Brain pericyte (primary cell): Measurements from ENCODE around the gene SLAMF9.

Experiments
- DNase-seq: peaks from one replicate; pipeline ENCODE4 v3.0.0-alpha.2; 2012; ENCODE audit warnings: low read depth, low spot score

Gene SLAMF9

DNA sequence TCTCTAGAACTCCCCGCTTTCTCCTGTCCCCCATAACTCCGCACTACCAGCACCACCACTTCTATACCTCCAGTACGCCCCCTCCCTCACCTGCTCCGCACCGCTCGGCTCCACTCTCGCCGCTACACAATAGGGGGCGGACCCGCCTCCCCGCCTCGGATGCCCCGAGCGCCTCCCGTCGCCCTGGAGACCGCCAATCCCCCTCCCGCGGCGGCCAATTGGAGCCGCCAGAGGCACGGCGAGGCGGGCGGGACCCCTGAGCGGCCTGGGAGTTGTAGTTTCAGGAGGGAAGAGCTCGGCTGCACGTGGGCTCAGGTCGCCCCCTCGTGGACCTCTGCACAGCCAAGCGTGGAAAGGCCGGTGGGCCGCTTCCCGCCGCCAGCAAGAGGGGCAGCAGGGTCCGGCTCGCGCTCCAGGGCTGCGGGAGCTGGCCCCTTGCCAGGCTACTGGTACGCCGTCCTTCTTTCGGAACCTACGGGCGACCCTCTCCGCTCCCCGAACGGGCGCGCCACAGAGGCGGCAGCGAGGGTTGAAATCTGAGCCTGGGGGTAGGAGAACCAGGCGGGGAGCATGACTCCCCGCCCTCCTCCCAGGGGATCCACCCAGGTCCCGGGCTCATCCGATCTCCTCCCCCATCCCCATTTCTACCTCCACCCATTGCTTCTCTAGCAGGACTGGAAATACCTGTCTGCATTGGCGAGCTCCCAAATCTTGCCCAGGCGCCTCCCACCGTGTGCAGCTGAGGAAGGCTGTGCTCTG, 8.4 kb downstream of the SLAMF9 start, which contains the start of gene IGSF9:
Gene IGSF9, minus strand, starts transcription at position 131 of the 759 bp plus-strand sequence. CDS start 2,159 bp downstream, outside the sequence.
- no peak for DNase-seq

DNA sequence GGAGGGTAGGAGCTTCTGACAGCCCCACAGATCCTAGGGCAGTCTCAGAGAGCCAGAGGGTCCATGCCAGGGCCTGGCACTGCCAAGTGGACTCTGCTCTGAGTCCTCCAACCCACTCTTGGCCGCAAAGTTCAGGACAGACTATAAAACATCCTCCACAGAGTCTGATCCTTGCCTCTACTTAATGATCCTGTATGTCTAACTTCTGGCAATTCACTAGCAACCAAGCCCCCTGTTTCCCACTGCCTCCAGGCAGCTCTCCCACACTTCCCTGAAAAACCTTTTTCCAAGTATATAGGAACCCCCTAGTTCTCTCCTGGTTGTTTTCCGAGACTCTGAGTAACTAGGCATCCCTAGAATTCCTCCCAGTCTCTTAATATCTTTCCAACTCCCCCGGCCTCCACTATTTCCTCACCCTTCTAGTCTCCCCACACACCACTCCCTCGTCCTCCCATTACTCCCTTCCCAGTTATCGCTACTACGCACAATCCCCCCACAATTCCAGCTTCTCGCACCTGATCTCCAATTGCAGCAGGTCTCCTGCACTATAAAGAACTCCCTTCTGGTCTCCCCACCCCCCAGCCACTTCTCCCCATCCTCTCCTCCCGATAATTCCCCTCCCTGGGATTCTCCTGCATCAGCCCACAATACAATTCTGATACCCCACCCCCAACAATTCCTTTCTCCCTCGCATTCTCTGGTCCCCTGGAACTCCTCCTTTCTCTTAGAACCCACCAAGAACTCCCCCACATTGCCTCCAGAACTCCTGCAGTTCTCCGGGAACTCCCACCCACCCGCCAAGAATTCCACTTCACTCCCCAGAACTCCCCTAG, 9.2 kb downstream of the SLAMF9 start:
- DNase-seq = no peak

DNA sequence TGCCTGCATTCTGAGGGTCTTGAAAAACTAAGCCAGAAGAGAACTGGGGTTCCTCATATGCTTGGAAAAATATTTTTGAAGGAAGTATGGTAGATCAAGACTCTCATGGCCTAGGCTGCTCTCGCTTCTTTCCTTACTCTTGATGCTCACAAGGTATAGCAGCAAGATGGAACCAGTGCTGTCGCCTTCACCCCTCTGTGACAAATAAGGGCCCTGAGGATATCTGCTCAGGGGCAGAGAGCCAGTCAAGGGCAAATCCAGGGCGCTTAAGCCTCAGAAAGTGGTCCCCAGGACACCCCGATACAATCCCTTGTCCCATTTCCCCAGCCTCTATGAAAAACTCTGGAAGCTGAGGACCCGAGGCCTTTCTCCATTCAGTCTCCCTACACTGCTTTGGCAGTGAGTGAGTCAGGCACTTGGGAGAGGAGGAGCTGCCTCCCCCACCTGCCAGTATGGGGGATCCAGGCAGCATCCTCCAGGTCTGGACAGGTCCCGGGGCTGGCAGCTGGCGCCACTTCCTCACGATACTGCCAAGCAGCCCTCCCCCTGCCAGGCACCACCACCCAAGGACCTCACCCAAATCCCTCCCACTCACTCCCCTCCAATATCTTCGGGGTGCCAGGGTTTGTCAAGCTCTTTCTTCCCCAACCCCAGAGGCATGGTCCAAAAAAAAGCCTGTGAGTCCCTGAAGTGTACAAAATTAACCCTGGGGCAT, 10.0 kb downstream of the SLAMF9 start:
- DNase-seq = no peak

DNA sequence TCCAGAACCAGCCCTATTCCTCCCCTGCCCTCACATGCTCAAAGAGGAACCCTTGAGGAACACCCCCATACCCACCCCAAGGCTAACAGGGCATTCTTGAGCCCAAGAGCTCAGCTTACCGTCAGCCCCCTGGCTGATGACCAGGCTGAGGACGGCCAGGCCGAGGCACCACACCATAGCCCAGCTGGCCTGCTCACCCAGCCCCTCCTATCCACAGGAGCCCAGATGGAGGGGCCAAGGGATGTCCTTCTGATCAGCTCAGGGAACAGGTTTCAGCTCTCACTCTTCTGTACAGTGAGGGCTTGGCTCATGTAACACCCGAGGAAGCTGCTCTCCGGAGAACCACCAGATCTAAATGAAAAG, 10.8 kb downstream of the SLAMF9 start:
- no peak for DNase-seq

DNA sequence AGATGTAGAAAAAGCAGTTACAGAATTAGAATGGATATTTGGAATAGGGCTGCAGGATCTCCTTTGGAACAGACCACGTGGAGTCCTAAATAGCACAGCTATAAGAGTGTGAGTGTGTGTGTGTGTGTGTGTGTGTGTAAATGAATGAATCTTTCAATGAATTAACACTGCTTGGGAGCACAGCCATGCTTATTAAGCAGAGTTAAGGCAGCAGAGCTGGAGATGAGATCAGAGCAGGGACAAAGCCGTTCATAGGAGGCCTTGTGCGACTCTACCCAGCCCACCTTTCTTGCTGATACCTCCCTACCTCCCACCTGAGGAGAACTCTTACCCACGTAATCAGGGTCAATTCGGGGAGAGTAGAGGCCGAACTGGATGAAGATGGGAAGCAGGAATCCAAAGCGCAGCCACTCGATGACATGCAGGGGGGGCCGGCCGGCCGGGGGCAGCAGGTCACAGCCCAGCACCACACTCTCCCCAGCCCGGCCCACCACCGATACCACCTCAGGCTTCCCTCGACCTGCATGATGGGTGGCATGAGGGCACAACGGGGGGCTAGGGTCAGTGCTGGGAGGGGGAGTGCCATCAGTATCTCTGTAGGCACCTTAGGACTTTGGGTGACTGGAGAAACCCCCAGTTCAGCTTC, 11.3 kb downstream of the SLAMF9 start:
- DNase-seq = no peak

DNA sequence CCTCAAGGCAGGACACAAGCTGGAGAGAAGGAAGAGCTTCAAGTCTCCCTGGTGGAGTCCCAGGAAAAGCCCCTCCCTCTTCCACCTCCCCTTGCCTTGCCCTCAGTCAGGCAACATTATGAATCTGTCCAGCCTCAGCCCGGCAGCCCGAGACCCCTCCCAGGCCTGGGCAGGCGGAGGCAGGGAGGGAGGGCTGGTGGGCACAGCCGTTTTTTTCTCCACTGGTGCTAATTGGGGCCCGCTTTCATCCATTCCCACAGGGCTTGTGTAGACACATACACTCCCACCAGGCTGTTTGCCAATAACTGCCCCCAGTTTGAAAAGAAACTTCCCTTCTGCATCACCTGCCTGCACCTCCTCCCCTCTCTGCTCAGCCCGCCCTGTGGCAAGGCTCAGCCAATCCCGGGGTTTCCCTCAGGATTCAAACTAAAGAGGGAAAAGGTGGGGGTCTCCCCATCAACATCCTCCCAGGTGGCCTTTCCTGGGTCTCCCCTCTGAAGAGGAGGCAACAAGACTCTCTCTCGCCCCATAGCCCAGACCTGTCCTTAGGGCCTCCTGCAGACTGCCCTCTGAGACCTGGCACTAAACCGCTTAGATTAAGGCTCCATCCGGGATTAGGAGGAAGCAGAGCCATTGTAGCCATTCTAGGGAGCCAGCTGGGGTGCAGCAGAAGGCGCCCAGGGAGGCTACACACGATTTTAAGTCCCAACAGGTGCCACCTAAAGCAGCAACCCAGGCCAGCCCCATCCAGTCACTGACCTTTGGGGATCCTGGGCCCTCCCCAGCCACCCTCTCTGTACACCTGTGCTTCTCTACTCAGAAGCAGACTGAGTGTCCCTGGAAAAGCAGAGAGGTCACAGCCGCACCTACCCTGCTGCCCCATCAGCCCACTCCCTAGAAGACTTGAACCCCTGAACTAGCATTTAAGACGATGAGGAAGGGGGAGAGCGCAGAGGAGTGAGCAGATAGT, 12.2 kb downstream of the SLAMF9 start:
- no peak for DNase-seq

DNA sequence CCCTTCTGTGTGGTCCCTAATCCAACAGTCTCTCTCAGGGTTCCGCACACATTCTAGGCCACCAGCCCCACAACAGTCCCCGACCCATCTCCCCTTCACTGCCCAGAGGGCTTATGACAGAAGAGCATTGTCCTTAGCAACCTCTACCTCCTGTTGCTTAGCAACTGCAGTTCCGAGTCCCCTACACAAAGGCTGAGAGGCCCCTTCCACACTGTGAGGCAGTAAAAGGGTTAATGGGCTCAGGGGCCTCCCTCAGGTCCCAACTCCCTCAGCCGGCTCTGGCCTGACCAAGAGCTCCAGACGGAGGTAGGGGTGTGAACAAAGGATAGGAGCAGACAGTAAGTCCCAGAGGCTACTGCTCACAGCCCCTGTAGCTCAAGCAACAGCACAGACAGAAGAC, 12.9 kb downstream of the SLAMF9 start:
- no peak for DNase-seq

DNA sequence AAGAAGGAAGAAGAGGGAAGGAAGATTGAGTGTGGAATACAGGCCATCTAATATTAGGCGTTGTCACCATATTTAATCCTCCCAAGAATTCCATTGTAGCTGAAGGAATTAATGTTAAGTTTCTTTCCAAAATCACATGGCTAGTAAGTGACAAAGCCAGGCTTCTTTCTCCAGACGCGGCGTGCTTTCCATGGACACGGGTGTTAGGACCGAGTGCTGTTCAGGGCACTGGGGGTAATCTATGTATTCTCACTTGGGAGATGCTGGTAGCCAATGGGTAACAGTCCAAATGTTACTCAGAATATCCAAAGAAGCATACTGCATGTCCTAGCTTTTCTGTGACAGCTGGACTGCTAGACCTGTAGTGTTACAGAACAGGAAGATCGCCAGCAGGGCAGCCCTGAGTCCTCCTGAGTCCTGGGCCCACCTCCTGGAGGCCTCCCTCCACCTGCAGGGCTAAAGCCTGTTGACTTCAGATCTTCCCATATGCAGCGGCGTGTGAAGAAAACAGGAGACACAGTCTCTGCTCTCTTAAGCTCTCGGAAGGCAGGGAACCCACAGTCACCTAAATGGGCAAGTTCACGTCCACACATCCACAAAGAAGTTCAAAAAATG, 13.9 kb downstream of the SLAMF9 start:
- no peak for DNase-seq

DNA sequence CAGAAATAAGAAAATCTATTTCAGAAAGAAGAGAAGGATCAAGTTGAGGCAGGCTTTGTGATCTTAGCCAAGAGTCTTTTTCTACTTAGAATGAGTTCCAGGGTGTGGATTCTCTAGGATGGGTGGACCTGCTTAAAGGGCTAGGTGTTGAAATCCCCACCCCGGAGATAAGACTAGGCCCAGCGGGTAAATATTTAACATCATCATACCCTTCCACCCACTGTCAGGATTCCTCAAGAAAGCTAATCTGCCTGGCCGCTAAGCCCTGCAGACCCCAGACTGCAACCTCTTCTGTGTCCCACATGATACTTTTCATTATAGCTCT, 14.4 kb downstream of the SLAMF9 start:
- DNase-seq = no peak

DNA sequence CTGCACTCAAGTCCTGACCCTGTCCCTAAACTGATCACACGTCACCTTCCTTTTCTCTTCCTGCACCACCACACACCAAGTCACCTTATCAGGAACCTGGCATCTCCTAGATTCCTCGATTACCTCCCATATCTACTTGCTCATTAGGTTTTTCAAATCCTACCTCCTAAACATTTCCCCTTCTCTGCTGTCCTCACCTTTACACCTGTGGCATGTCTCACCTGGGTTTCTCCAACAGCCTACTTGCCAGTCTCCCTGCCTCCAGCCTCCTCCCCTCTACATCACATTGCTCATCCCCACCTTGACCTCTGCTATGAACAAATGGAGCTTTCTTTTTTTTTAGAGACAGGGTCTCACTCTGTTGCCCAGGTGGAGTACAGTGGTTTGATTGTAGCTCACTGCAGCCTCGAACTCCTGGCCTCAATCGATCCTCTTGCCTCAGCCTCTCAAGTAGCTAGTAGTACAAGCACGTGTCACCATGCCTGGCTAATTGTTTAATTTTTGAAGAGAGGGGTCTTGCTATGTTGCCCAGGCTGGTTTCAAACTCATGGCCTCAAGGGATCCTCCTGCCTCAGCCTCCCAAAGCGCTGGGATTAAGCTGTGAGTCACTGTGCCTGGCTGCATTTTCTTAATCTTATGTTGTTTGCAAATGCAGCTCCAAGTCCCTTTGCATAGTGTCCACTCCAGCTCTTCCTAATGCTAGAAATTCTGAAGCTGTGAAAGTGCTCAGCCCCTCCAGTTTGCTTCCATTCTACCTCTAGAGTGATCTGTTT, 14.9 kb downstream of the SLAMF9 start:
- DNase-seq = no peak

DNA sequence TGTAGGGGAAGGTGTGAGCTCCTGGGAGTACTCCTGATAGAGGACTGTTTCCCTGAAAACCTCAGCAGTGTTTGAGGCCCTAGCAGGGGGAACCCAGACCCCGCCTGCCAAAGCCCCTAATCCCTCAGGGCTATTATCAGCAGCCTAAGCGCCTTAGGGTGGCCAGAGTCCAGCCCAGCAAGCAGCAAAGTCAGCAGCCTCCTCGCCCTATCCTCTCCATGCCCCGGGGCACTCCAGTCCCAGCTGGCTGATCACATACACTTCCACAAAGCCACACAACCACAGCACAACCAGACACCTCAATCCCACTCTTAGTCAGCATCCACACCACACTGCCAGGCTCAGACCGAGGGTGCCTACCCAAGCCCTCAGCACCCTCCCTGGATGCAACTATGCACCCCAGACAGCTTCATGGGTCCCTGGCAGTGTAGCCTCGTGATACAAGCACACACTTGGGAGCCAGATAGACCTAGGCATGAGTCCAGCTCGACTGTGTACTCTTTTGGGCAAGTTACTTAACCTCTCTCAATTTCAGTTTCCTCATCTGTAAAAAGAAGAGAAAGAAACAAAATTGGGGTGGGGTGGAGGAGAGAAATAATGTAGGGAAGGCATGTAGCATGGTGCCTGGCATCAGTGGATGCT, 15.7 kb downstream of the SLAMF9 start:
- no peak for DNase-seq

DNA sequence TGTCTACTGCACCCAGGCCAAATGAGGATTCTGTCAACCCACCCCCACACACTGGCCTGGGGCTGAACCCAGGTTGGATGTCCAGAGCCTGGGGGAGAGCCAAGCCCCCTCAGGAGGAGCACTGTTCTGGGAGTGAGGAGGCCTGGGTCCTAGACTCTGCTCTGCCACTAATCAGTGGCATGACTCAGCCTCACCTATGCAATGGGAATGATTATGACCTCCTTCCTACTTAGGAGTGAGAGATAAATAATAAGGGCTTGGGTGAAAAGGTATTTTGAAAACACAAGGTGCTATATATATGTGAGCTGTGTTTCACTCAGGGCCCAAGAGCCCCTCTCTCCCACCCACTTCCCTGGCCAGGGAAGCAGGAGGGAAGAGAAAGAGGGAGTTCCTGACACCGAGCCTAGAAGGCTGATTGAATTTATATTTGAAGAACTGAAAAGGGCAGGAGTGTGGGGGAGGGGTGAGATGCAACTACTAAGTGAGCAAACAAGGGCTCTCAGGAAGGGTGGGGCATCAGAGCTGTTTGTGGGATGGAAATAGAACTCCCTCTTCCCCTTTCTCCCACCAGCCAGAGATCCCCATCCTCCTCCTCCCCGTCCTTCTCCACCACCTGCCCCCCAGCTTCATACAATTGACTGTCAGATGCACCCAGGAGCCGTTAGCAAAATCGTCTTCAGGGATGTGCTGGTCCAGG, 16.8 kb downstream of the SLAMF9 start:
- no peak for DNase-seq

DNA sequence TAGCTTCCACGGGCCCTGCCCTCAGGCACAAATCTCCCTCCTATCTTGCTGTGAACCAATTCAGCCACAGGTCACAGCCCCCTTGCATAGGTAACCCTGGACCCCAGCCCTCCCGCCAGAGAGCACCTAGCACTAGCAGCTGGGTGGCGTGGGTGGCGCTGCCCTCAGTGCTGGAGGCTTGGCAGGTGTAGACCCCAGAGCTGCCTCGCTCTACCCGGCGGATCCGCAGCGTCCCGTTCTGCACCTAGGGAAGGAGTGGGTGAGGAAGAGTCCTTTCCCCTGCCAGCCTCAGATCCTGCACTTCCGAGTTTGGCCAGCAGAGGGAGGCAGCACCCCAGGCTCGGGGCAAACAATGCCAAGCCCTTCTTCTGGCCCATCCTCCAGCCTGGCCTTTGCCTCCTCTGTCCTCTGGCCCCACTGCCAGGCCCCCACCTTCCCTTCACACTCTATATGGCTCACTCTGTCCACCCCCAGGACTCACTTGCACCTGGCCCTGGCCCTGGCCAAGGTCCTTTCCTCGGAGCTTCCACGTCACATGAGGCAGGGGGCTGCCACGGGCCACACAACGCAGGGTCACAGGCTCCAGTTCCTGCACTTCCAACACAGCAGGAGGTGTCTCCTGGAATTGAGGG, 17.6 kb downstream of the SLAMF9 start:
- DNase-seq = no peak

DNA sequence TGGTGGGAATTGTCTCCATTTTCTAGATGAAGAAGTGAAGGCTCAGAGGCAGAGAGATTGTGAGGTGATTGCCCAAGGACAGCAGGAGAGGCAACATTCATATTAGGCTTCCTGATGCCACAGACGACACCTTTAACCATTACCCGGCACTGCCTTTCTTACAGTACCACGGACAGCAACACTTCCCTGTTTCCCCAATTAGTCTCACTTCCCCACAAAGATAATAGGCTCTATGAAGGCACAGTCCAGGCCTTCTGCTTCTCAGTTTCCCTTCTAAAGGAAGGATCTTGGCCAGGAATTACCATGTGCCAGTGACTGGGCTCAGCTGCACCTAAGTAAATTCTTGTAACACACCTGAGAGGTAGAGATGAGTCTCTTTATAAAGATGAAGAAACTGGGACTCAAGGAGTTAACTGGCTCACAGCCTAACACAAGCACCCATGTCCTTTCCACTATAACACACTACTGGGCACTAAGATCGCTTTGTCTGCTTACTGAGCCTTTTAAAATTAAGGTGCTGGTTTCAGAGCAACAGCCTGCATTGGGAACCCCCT, 18.2 kb downstream of the SLAMF9 start:
- DNase-seq = no peak

DNA sequence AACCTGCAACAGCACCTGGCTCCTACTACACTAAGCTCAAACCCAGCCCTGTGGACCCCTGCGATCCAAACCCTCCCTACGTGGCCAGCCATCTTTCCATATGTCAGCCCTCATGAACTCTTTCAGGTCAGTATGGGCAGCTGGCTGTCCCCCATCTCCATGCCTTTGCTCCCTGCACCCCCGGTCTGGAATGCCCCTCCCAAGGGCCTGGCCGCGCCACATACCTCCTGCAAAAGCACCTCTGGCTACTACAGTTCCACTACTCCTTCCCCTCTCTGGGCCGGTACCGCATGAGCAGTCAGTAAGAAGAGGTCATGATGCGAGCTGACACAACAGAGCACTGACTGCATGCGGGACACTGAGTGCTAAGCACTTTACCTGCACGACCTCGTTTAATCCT, 18.7 kb downstream of the SLAMF9 start:
- DNase-seq = no peak

DNA sequence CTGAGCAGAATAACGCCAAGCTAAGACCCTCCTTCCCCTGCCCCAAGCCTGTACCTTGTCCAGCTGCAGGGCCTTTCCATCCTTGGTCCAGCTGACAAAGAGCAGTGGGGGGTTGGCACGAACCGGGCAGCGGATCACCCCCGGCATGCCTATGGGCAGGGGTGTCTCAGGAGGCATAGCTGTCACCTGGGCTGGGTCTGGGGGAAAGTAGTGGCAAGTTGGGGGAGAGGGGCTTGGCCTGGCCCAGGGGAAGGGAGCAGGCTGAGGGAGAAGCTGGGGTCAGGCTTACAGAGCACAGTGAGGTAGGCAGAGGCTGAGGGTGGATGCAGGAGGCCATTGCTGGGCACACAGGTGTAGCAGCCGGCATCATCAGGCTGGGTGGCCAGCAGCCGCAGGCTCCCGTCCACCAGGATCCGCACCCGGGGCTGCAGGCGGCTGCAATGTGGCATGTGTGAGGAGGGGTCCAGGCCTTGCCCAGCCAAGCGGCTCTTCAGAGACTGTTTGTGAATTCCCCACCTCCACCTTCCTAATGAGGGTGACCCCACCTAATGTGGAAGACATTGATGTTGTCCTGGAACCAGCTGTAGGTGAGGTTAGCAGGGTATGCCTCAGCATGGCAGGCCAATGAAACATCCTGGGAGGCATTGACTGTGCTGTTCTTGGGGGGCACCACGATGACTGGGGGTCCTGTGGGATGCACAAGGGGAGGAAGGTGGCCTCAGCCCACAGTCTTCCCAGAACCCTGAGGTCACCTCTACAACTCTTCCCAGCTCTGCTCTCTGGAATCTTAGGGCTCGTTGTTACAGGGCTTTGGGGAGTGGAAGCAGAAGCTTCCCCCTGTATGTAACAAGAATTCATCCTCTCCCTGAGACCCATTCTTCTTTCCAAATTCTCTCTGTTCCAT, 19.6 kb downstream of the SLAMF9 start:
- no peak for DNase-seq

DNA sequence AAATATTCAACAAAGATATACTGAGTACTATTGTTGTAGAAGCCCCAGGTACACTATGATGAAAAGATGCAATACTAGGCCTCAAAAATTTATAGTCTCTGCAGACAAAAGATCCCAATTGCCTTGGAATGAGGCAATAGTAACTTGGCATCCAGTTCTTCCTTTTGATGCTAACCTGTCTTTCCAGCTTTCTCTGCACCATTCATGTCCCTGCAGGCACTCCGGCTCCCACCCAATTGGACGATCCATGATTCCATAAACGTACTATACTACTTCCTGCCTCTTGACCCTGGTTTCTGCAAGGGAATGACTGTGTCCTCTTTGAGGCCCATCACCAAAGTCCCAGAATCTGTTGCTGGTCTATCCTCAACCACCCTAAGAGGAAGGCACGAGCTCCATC, 20.7 kb downstream of the SLAMF9 start:
- DNase-seq = no peak
